Body of pancreas (tissue), 4 donors: ENCODE results near the gene ZNF181. TPM values are rescaled to one million over a fixed set of nuclear protein-coding genes. Genes with fewer than 3 reads are reported as not detected.

Source experiments
- ATAC-seq: fragments of 150-250 bp; one replicate; pipeline ENCODE4 v1.9.1; 2016
- DNase-seq, 4 donors: peaks; one replicate each; pipeline ENCODE4 v3.0.0-alpha.2; 2019
- H3K27ac ChIP-seq, 4 donors: fragments of 200-600 bp; sonication (generic); 1 replicate in 3 of 4; 2 replicates in 1 of 4; pipeline versions ENCODE4 v1.5.1 to v1.6.1; 2016 to 2019; ENCODE audit warnings: mild to moderate bottlenecking in 1 of 4, mixed read lengths in 1 of 4, moderate library complexity in 1 of 4
- H3K27me3 ChIP-seq, 2 donors: fragments of 200-600 bp; sonication (generic); one replicate each; pipeline ENCODE4 v1.6.0; 2016; ENCODE audit warnings: mild to moderate bottlenecking in 1 of 2
- H3K36me3 ChIP-seq, 2 donors: fragments of 200-600 bp; sonication (generic); replicated peaks in 1 of 2; 2 replicates each; pipeline ENCODE4 v1.5.1; 2016; ENCODE audit warnings: low read depth in 2 of 2; ENCODE audit not compliant: insufficient read depth in 1 of 2
- H3K4me1 ChIP-seq: fragments of 200-600 bp; sonication (generic); one replicate; pipeline ENCODE4 v1.6.0; 2016
- H3K4me3 ChIP-seq, 2 donors: fragments of 200-600 bp; sonication (generic); 1 replicate in 1 of 2; 2 replicates in 1 of 2; pipeline ENCODE4 v1.5.1; 2016 to 2019
- H3K9me3 ChIP-seq, 3 donors: fragments of 200-600 bp; sonication (generic); 1 replicate in 2 of 3; 2 replicates in 1 of 3; pipeline ENCODE4 v1.5.1; 2016
- POLR2A ChIP-seq, 3 donors: fragments of 450-650 bp; IDR thresholded peaks; one replicate each; pipeline ENCODE4 v1.6.1; 2016; ENCODE audit warnings: antibody characterized with exemption in 3 of 3, mild to moderate bottlenecking in 2 of 3
- WGBS, 2 donors: methylation state at CpG; one replicate each; pipeline ENCODE4 v1.1.5; 2017; 5-methylcytosine and 5-hydroxymethylcytosine counted together
- intact Hi-C: fragments of 100-400 bp; cut with DNase I; formaldehyde crosslinking; loops from one replicate; pipeline ENCODE4 v1.15.1; 2023
- total RNA-seq, 2 donors: library from RNA; depleted of rRNA; stranded (reverse); fragments of >200 nt; gene quantifications; one replicate each; pipeline ENCODE4 v1.1.0, GENCODE V29; 2016
- TF ChIP-seq, protein P1 (sequence below), 7 experiments: fragments of 450-650 bp in 4 of 7; fragments of 200-600 bp in 3 of 7; sonication (generic) in 3 of 7; IDR thresholded peaks; one replicate each; pipeline ENCODE4 v1.5.1; 2016 to 2019; ENCODE audit warnings: antibody characterized with exemption in 7 of 7

ZNF181 gene
- total RNA-seq, 2 donors from 2014 or later = 11.9 to 38.6 TPM

DNA sequence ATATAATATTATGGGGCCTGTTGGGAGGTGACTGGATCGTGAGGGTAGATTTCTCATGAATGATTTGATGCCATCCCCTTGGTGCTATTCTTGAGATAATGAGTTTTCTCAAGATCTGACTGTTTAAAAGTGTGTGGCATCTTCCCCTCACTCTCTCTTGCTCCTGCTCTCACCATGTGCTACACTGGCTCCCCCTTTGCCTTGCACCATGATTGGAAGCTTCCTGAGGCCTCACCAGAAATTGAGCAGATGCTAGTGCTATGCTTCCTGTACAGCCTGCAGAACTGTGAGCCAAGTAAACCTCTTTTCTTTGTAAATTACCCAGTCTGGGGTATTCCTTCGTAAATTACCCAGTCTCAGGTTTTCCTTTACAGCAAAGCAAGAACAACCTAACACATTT, 40.8 kb downstream of the ZNF181 start:
- 41 to 57% methylated on average over 2 of the region's 2 CpGs for WGBS, 2 donors
- DNase-seq = no peak
- Histone ChIP-seq H3K4me1 (peaks cover 14% of the 10 kb centered on the region), H3K27ac (no peak overlapping the region), H3K9me3 (no peaks in the 10 kb centered on the region), H3K27me3 (no peaks in the 10 kb centered on the region), H3K4me3 (no peak overlapping the region), H3K36me3 (no peaks in the 10 kb centered on the region)
- TF ChIP-seq POLR2A (IDR thresholded peaks at IDR 0.05) = no peak
- TF ChIP-seq, protein P1, sequence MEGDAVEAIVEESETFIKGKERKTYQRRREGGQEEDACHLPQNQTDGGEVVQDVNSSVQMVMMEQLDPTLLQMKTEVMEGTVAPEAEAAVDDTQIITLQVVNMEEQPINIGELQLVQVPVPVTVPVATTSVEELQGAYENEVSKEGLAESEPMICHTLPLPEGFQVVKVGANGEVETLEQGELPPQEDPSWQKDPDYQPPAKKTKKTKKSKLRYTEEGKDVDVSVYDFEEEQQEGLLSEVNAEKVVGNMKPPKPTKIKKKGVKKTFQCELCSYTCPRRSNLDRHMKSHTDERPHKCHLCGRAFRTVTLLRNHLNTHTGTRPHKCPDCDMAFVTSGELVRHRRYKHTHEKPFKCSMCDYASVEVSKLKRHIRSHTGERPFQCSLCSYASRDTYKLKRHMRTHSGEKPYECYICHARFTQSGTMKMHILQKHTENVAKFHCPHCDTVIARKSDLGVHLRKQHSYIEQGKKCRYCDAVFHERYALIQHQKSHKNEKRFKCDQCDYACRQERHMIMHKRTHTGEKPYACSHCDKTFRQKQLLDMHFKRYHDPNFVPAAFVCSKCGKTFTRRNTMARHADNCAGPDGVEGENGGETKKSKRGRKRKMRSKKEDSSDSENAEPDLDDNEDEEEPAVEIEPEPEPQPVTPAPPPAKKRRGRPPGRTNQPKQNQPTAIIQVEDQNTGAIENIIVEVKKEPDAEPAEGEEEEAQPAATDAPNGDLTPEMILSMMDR (IDR thresholded peaks at IDR 0.05) = no peak
- no peak for ATAC-seq
- intact Hi-C loops = no loop called here

DNA sequence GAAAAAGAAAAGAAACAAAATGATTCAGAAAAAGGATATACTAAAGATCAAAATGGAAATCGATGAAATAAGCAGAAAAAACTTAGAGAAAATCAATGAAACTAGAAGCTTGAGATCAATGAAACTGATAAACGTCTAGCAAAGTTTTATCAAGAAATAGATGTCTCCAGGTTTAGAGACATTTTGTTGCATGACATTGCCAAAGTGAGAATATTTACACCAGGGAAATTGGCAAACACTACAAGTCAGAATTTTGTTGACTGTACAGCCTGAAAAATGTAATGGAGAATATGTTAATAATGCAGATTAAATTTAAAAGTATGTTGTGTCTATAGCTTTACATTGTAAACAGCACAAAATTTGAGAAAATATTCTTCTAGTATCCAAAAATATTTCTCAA, 44.3 kb downstream of the ZNF181 start:
- Histone ChIP-seq H3K27me3 (no peaks in the 10 kb centered on the region), H3K4me1 (no peaks in the 10 kb centered on the region), H3K9me3 (no peaks in the 10 kb centered on the region), H3K4me3 (no peak overlapping the region), H3K36me3 (no peaks in the 10 kb centered on the region), H3K27ac (no peak overlapping the region)
- DNase-seq (no peak), ATAC-seq (no peak)
- intact Hi-C loops = no loop called here
- WGBS, 2 donors = 67 to 69% methylated on average over 2 of the region's 2 CpGs
- TF ChIP-seq, protein P1 (IDR thresholded peaks at IDR 0.05) = no peak
- TF ChIP-seq POLR2A (IDR thresholded peaks at IDR 0.05) = no peak

DNA sequence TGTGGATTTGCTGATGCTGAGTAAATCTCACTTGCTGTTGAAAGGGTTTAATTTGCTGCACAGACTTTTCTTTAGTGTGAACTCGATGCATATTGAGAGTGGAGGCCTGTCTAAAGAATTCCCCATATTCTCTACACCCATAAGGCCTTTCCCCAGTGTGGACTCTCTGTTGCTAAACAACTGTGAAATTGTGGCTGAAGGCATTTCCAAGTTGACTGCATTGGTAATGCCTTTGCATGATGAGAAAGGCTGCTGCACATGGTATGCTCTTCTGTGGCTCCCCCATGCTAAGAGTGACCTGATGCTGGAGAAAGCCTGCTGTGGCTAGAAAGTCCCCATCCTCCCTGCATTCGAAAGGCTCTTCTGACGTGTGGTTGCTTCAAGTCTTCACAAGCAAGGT, 45.6 kb downstream of the ZNF181 start:
- ATAC-seq = no peak
- intact Hi-C loops = no loop called here
- WGBS, 2 donors = 43 to 59% methylated on average over 3 of the region's 3 CpGs

DNA sequence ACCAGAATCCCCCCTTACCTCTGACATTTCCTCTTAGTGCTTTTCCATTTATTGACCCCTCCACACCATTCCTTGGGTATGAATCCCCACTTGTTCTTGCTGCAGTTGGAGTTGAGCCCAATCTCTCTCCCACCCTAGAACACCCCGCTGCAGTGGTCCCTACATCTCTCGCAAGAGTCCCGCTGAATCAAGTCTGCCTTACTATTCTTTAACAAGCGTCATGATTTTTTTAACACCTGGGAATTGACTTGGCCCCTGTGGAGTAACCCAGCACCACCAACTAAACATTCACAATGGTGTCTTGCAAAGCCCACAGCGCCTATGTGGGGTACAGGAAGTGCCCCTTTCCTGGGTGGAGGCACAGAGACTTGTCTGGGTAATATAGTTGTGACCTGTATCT, 52.2 kb downstream of the ZNF181 start:
- WGBS, 2 donors = 69 to 74% methylated on average over 5 of the region's 5 CpGs
- no peak for ATAC-seq
- Histone ChIP-seq H3K27ac (no peak overlapping the region), H3K9me3 (no peaks in the 10 kb centered on the region), H3K4me1 (no peaks in the 10 kb centered on the region), H3K36me3 (no peaks in the 10 kb centered on the region), H3K4me3 (no peak overlapping the region), H3K27me3 (no peaks in the 10 kb centered on the region)
- no peak for TF ChIP-seq POLR2A (IDR thresholded peaks at IDR 0.05)
- TF ChIP-seq, protein P1 (IDR thresholded peaks at IDR 0.05) = no peak
- intact Hi-C loops = no loop called here
- DNase-seq = no peak

More for the DNA sequence above, 45.6 kb downstream of the ZNF181 start:
- H3K27ac ChIP-seq = no peak overlapping the region
- no peaks in the 10 kb centered on the region for H3K4me1 ChIP-seq
- H3K9me3 ChIP-seq = no peaks in the 10 kb centered on the region
- no peaks in the 10 kb centered on the region for H3K27me3 ChIP-seq
- H3K4me3 ChIP-seq = no peak overlapping the region
- DNase-seq = no peak
- no peaks in the 10 kb centered on the region for H3K36me3 ChIP-seq
- TF ChIP-seq, protein P1 (IDR thresholded peaks at IDR 0.05) = no peak
- no peak for TF ChIP-seq POLR2A (IDR thresholded peaks at IDR 0.05)

DNA sequence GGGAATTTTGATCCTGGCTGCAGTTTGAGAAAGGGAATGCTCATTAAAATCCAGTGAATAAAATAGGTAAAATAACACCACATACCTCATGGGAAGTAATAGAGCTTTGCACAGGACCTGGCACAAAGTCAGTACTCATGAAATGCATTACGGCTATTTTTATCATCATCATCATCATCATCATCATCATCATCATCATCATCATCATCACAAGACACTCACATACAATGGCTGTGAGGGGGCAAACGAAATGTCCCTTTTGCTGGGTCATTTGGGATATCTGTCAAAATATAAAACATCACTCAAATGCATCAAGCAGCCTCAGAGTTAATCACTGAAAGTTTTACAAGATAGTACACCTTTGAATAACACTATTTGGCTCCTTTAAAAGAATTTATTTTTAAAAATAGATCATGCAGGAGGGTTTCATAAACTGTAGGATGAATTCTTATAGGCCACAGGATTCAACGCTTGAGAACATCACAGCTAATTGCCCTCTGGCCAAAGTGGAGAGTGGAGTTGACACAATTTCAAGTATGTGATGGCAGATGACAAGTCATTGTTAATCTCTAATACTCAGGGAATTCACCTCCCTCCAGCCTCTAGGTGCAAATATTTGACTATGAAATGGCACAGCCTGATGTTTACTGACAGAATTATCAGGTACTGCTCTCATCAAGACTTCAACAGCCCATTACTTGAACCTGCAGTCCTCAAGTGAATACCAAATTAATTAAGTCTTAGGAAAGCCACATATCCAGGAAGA, 53.2 kb downstream of the ZNF181 start:
- H3K4me3 ChIP-seq = no peak overlapping the region
- no peaks in the 10 kb centered on the region for H3K4me1 ChIP-seq
- no peak overlapping the region for H3K27ac ChIP-seq
- DNase-seq (no peak), ATAC-seq (no peak)
- no peak for TF ChIP-seq POLR2A (IDR thresholded peaks at IDR 0.05)
- TF ChIP-seq, protein P1 (IDR thresholded peaks at IDR 0.05) = no peak
- H3K9me3 ChIP-seq = no peaks in the 10 kb centered on the region
- WGBS, 2 donors = 56 to 62% methylated on average over 3 of the region's 3 CpGs
- H3K36me3 ChIP-seq = no peaks in the 10 kb centered on the region
- intact Hi-C loops = no loop called here
- H3K27me3 ChIP-seq = no peaks in the 10 kb centered on the region
